Inflammatory macrophage treated with lipopolysaccharide for 4 hours (primary cell): Measurements from ENCODE around the gene PCMTD2.
"Not testable (repeated sequence)": the region's sequence is repeated elsewhere in the genome, so short reads cannot be mapped to it uniquely, and the experiment has no call there.

ENCODE experiments used
- DNase-seq: peaks from one replicate; pipeline ENCODE4 v3.0.0-alpha.2; 2020

The PCMTD2 gene

GRCh38 chr20:64303086-64303485 is 47.5 kb downstream of the PCMTD2 start:
- DNase-seq = not testable (repeated sequence)

GRCh38 chr20:64313761-64314160 is 58.2 kb downstream of the PCMTD2 start:
- not testable (repeated sequence) for DNase-seq

- not testable (repeated sequence) for DNase-seq
Observed at GRCh38 chr20:64315381-64315780, 59.8 kb downstream of the PCMTD2 start.

- DNase-seq = not testable (repeated sequence)
Observed at GRCh38 chr20:64315884-64316283, 60.3 kb downstream of the PCMTD2 start.

GRCh38 chr20:64316415-64317083 is 61.0 kb downstream of the PCMTD2 start:
- DNase-seq = peak; percentile 55

- not testable (repeated sequence) for DNase-seq
Observed at GRCh38 chr20:64317331-64317730, 61.8 kb downstream of the PCMTD2 start.

- peak; percentile 53 for DNase-seq
Observed at GRCh38 chr20:64318056-64318455, 62.5 kb downstream of the PCMTD2 start.

- DNase-seq = not testable (repeated sequence)
Observed at GRCh38 chr20:64322031-64322789, 66.7 kb downstream of the PCMTD2 start.
